Kidney epithelial cell (primary cell): ENCODE data around the gene PEX10. TPM values are rescaled to one million over a fixed set of nuclear protein-coding genes. Genes with fewer than 3 reads are reported as not detected.

Source experiments
- DNase-seq: peaks from one replicate; pipeline ENCODE4 v3.0.0-alpha.2; 2010; ENCODE audit warnings: low read depth
- H3K27me3 ChIP-seq: 2 replicates; pipeline ENCODE4 v1.6.0; 2011; ENCODE audit warnings: low read length; ENCODE audit not compliant: control insufficient read depth, insufficient read depth
- H3K36me3 ChIP-seq: 2 replicates; pipeline ENCODE4 v1.5.1; 2011; ENCODE audit warnings: low read length; ENCODE audit not compliant: control insufficient read depth, insufficient read depth
- H3K4me3 ChIP-seq: 2 replicates; pipeline ENCODE4 v1.5.1; 2011; ENCODE audit warnings: low read depth, mild to moderate bottlenecking, control low read depth, low read length
- CTCF ChIP-seq: IDR thresholded peaks from 2 replicates; pipeline ENCODE4 v1.5.1; 2011; ENCODE audit warnings: mild to moderate bottlenecking, moderate library complexity, low read length, control low read depth, inconsistent platforms; ENCODE audit not compliant: insufficient read depth, poor library complexity, severe bottlenecking
- total RNA-seq: library from RNA; depleted of rRNA; stranded (reverse); fragments of >200 nt; gene quantifications from 2 replicates; pipeline ENCODE4 v1.2.3, GENCODE V29; 2015

Gene PEX10
- total RNA-seq, 1 donor from 2014 or later: 50.4 TPM

- no peaks in the 10 kb centered on the region for H3K36me3 ChIP-seq
- no peak for DNase-seq
Measured at GRCh38 chr1:2436876-2437275, 24.5 kb upstream of the PEX10 start.

GRCh38 chr1:2435746-2436355 lies 23.5 kb upstream of the PEX10 start:
- TF ChIP-seq CTCF: no peak
- Histone ChIP-seq H3K27me3 (peaks cover 42% of the 10 kb centered on the region), H3K4me3 (no peak overlapping the region), H3K36me3 (no peaks in the 10 kb centered on the region)
- no peak for DNase-seq

More at GRCh38 chr1:2436876-2437275, 24.5 kb upstream of the PEX10 start:
- Histone ChIP-seq H3K4me3 (no peak overlapping the region), H3K27me3 (peaks cover 41% of the 10 kb centered on the region)
- TF ChIP-seq CTCF: no peak

GRCh38 chr1:2435091-2435490 lies 22.7 kb upstream of the PEX10 start:
- Histone ChIP-seq H3K36me3 (no peaks in the 10 kb centered on the region), H3K4me3 (no peak overlapping the region), H3K27me3 (peaks cover 45% of the 10 kb centered on the region)
- no peak for TF ChIP-seq CTCF
- no peak for DNase-seq

GRCh38 chr1:2433936-2434655 lies 21.7 kb upstream of the PEX10 start:
- Histone ChIP-seq H3K27me3 (peaks cover 45% of the 10 kb centered on the region), H3K36me3 (no peaks in the 10 kb centered on the region), H3K4me3 (no peak overlapping the region)
- no peak for DNase-seq
- TF ChIP-seq CTCF: no peak

GRCh38 chr1:2433196-2433595 lies 20.8 kb upstream of the PEX10 start:
- no peak for TF ChIP-seq CTCF
- Histone ChIP-seq H3K4me3 (no peak overlapping the region), H3K27me3 (peaks cover 45% of the 10 kb centered on the region), H3K36me3 (no peaks in the 10 kb centered on the region)
- DNase-seq: no peak

GRCh38 chr1:2432441-2432844 lies 20.1 kb upstream of the PEX10 start:
- DNase-seq: no peak
- TF ChIP-seq CTCF: no peak
- H3K27me3 ChIP-seq: peaks cover 45% of the 10 kb centered on the region
- no peak overlapping the region for H3K4me3 ChIP-seq
- H3K36me3 ChIP-seq: no peaks in the 10 kb centered on the region
